IMR-90 (cell line): ENCODE data around the gene AHNAK2. TPM values are rescaled to one million over a fixed set of nuclear protein-coding genes. Genes with fewer than 3 reads are reported as not detected.

Experiments
- ATAC-seq: fragments of 200-7000 bp; cut with Tn5 transposase; 2 replicates; pipeline ENCODE4 v1.9.1; 2020; ENCODE audit warnings: low read depth, mild to moderate bottlenecking, moderate library complexity
- BruUV-seq: library from RNA; stranded (reverse); fragments of 400-500 nt; replicated peaks from 2 replicates; lab custom pipeline; 2021; lab: Mats Ljungman, UMichigan
- CTCF ChIA-PET: fragments of 300-600 bp; formaldehyde crosslinking; extraction: SDS; loops from one replicate; lab custom pipeline; 2021; ENCODE audit warnings: antibody characterized with exemption; lab: Yijun Ruan, JAX
- POLR2A ChIA-PET: fragments of 300-600 bp; sonication (Branson Sonifier 250); formaldehyde crosslinking; loops from one replicate; lab custom pipeline; 2022; ENCODE audit warnings: antibody characterized with exemption; ENCODE audit not compliant: unreplicated experiment; lab: Charles Lee
- DNase-seq: peaks from one replicate; pipeline ENCODE4 v3.0.0; 2013
- H2AFZ ChIP-seq: replicated peaks from 2 replicates; pipeline ENCODE3; 2013; ENCODE audit warnings: low read length, mild to moderate bottlenecking; ENCODE audit not compliant: poor library complexity
- H2AK5ac ChIP-seq: 2 replicates; pipeline ENCODE4 v1.6.1; 2013; ENCODE audit warnings: low read depth, low read length, inconsistent platforms
- H2AK9ac ChIP-seq: replicated peaks from 2 replicates; pipeline ENCODE3; 2013; ENCODE audit warnings: mild to moderate bottlenecking, low read depth, low read length, moderate library complexity; ENCODE audit not compliant: poor library complexity
- H2BK120ac ChIP-seq: 2 replicates; pipeline ENCODE4 v1.6.1; 2013; ENCODE audit warnings: low read depth, low read length, inconsistent platforms
- H2BK15ac ChIP-seq: 3 replicates; pipeline ENCODE4 v1.6.1; 2013; ENCODE audit warnings: low read depth, low read length, inconsistent platforms
- H2BK20ac ChIP-seq: 2 replicates; pipeline ENCODE4 v1.6.1; 2013; ENCODE audit warnings: low read depth, mild to moderate bottlenecking, inconsistent platforms, low read length, moderate library complexity
- H2BK5ac ChIP-seq: 2 replicates; pipeline ENCODE4 v1.6.1; 2013; ENCODE audit warnings: mild to moderate bottlenecking, low read depth, low read length, inconsistent platforms; ENCODE audit not compliant: poor library complexity, severe bottlenecking
- H3K14ac ChIP-seq: replicated peaks from 2 replicates; pipeline ENCODE4 v1.6.1; 2013; ENCODE audit warnings: low read depth, low read length, inconsistent platforms
- H3K18ac ChIP-seq: 2 replicates; pipeline ENCODE4 v1.6.1; 2013; ENCODE audit warnings: low read depth, low read length, control low read depth
- H3K23ac ChIP-seq: 2 replicates; pipeline ENCODE4 v1.6.1; 2013; ENCODE audit warnings: low read depth, low read length, inconsistent platforms
- H3K27ac ChIP-seq: 2 replicates; pipeline ENCODE4 v1.5.1; 2013; ENCODE audit warnings: mild to moderate bottlenecking, control low read depth, low read length; ENCODE audit not compliant: insufficient read depth
- H3K27me3 ChIP-seq: 2 replicates; pipeline ENCODE4 v1.6.1; 2013; ENCODE audit warnings: low read length; ENCODE audit not compliant: control insufficient read depth, insufficient read depth
- H3K36me3 ChIP-seq: 2 replicates; pipeline ENCODE4 v1.6.1; 2013; ENCODE audit warnings: low read length, mixed read lengths; ENCODE audit not compliant: control insufficient read depth, insufficient read depth
- H3K4ac ChIP-seq: 2 replicates; pipeline ENCODE4 v1.6.1; 2013; ENCODE audit warnings: low read depth, low read length, inconsistent platforms
- H3K4me1 ChIP-seq: 2 replicates; pipeline ENCODE4 v1.6.1; 2013; ENCODE audit warnings: low read length, mixed read lengths; ENCODE audit not compliant: control insufficient read depth, insufficient read depth
- H3K4me2 ChIP-seq: 2 replicates; pipeline ENCODE4 v1.6.1; 2013; ENCODE audit warnings: low read depth, mild to moderate bottlenecking, control low read depth, low read length, moderate library complexity
- H3K4me3 ChIP-seq: 2 replicates; pipeline ENCODE4 v1.5.1; 2013; ENCODE audit warnings: low read depth, mild to moderate bottlenecking, control low read depth, low read length, moderate library complexity; ENCODE audit not compliant: insufficient read depth
- H3K56ac ChIP-seq: 2 replicates; pipeline ENCODE4 v1.6.1; 2013; ENCODE audit warnings: low read length, inconsistent platforms; ENCODE audit not compliant: insufficient read depth; ENCODE audit errors: extremely low read depth
- H3K79me1 ChIP-seq, 2 experiments: 2 replicates each; pipeline ENCODE4 v1.6.1; 2013; ENCODE audit warnings: low read length in 2 of 2, inconsistent platforms in 1 of 2, low read depth in 1 of 2
- H3K9ac ChIP-seq: 2 replicates; pipeline ENCODE4 v1.6.1; 2013; ENCODE audit warnings: low read depth, low read length, control low read depth
- H3K9me1 ChIP-seq: 2 replicates; pipeline ENCODE4 v1.6.1; 2013; ENCODE audit warnings: low read length, inconsistent platforms; ENCODE audit not compliant: insufficient read depth
- H3K9me3 ChIP-seq: 2 replicates; pipeline ENCODE4 v1.6.1; 2013; ENCODE audit warnings: low read length; ENCODE audit not compliant: control insufficient read depth, insufficient read depth
- H4K20me1 ChIP-seq: 2 replicates; pipeline ENCODE4 v1.6.1; 2013; ENCODE audit warnings: low read length, inconsistent platforms; ENCODE audit not compliant: insufficient read depth
- H4K5ac ChIP-seq: 2 replicates; pipeline ENCODE4 v1.6.1; 2013; ENCODE audit warnings: mild to moderate bottlenecking, low read depth, low read length, control low read depth
- H4K8ac ChIP-seq, 2 experiments: 2 replicates each; pipeline ENCODE4 v1.6.1; 2013; ENCODE audit warnings: low read depth in 2 of 2, low read length in 2 of 2, control low read depth in 1 of 2, inconsistent platforms in 1 of 2
- H4K91ac ChIP-seq: 2 replicates; pipeline ENCODE4 v1.6.1; 2013; ENCODE audit warnings: low read depth, low read length, inconsistent platforms; ENCODE audit not compliant: insufficient read depth
- BHLHE40 ChIP-seq: fragments of 150-350 bp; IDR thresholded peaks from 2 replicates; pipeline ENCODE4 v1.6.1; 2016; ENCODE audit warnings: mild to moderate bottlenecking, low read depth, low read length
- CEBPB ChIP-seq: IDR thresholded peaks from 2 replicates; pipeline ENCODE4 v1.6.1; 2012; ENCODE audit warnings: low read depth, low read length, improper control_type of control experiment
- CHD1 ChIP-seq: IDR thresholded peaks from 2 replicates; pipeline ENCODE4 v1.6.1; 2012; ENCODE audit warnings: low read depth, low read length, improper control_type of control experiment
- ELK1 ChIP-seq: fragments of 150-350 bp; IDR thresholded peaks from 2 replicates; pipeline ENCODE4 v1.6.1; 2016; ENCODE audit warnings: low read depth, mild to moderate bottlenecking, low read length, moderate library complexity, borderline replicate concordance
- FOS ChIP-seq: fragments of 150-350 bp; IDR thresholded peaks from 2 replicates; pipeline ENCODE4 v1.6.1; 2016; ENCODE audit warnings: low read depth, low read length
- MAFK ChIP-seq: IDR thresholded peaks from 2 replicates; pipeline ENCODE4 v1.6.1; 2012; ENCODE audit warnings: low read depth, low read length, improper control_type of control experiment
- MAZ ChIP-seq: IDR thresholded peaks from 2 replicates; pipeline ENCODE4 v1.6.1; 2012; ENCODE audit warnings: low read depth, mild to moderate bottlenecking, low read length, improper control_type of control experiment, moderate library complexity, borderline replicate concordance
- MXI1 ChIP-seq: IDR thresholded peaks from 2 replicates; pipeline ENCODE4 v1.6.1; 2012; ENCODE audit warnings: low read depth, mild to moderate bottlenecking, low read length, moderate library complexity, borderline replicate concordance
- NFE2L2 ChIP-seq: fragments of 150-350 bp; IDR thresholded peaks from 2 replicates; pipeline ENCODE4 v1.6.1; 2016; ENCODE audit warnings: low read depth, mild to moderate bottlenecking, low read length
- POLR2A ChIP-seq: IDR thresholded peaks from 2 replicates; pipeline ENCODE4 v1.6.1; 2012; ENCODE audit warnings: mild to moderate bottlenecking, low read depth, low read length
- RAD21 ChIP-seq: IDR thresholded peaks from 2 replicates; pipeline ENCODE4 v1.6.1; 2012; ENCODE audit warnings: low read length, improper control_type of control experiment
- RCOR1 ChIP-seq: IDR thresholded peaks from 2 replicates; pipeline ENCODE4 v1.6.1; 2012; ENCODE audit warnings: mild to moderate bottlenecking, low read length, improper control_type of control experiment; ENCODE audit not compliant: insufficient replicate concordance
- RFX5 ChIP-seq: IDR thresholded peaks from 2 replicates; pipeline ENCODE4 v1.8.0; 2012; ENCODE audit warnings: low read depth, mild to moderate bottlenecking, low read length, moderate library complexity
- SMC3 ChIP-seq: fragments of 150-350 bp; IDR thresholded peaks from 2 replicates; pipeline ENCODE4 v1.6.1; 2016; ENCODE audit warnings: low read depth, mild to moderate bottlenecking, antibody characterized with exemption, low read length, moderate library complexity
- USF2 ChIP-seq: fragments of 150-350 bp; IDR thresholded peaks from 2 replicates; pipeline ENCODE4 v1.6.1; 2017; ENCODE audit warnings: mild to moderate bottlenecking, antibody characterized with exemption, low read length, low read depth
- WGBS, 2 experiments: methylation state at CpG; one replicate each; pipeline versions ENCODE4 v1.1.5 to v1.1.7; 2013; ENCODE audit warnings: missing lambda C conversion rate in 2 of 2; ENCODE audit not compliant: insufficient read length in 1 of 2; ENCODE audit errors: extremely low coverage in 2 of 2; 5-methylcytosine and 5-hydroxymethylcytosine counted together
- dilution Hi-C: fragments of 300-500 bp; cut with HindIII; formaldehyde crosslinking; loops from one replicate; pipeline ENCODE4 v1.14.3; 2018; ENCODE audit warnings: low sequenced_read_pairs; ENCODE audit not compliant: unreplicated experiment
- in situ Hi-C: fragments of 300-500 bp; cut with MboI; formaldehyde crosslinking; loops from 3 replicates; pipeline ENCODE4 v1.14.3; 2019; ENCODE audit warnings: low sequenced_read_pairs, inconsistent platforms, mixed read lengths
- intact Hi-C: fragments of 100-400 bp; cut with micrococcal nuclease; formaldehyde crosslinking; loops from 2 replicates; pipeline ENCODE4 v1.10.0; 2022
- polyA plus RNA-seq, 3 experiments: library from polyadenylated mRNA; depleted of rRNA; stranded (reverse); fragments of >200 nt; gene quantifications; 2 replicates each; pipeline ENCODE4 v1.2.3, GENCODE V29; 2012; ENCODE audit warnings: low replicate concordance in 1 of 3
- total RNA-seq: library from RNA; depleted of rRNA; stranded (reverse); fragments of >200 nt; gene quantifications from 2 replicates; pipeline ENCODE4 v1.2.3, GENCODE V29; 2012
- TF ChIP-seq, protein P1 (sequence below): conservative IDR thresholded peaks from 2 replicates; pipeline ENCODE4 v1.5.1; 2012; ENCODE audit warnings: mild to moderate bottlenecking, low read depth, low read length, improper control_type of control experiment

The AHNAK2 gene
- total and polyA plus RNA-seq, 2 of the 4 experiments (the other 2 are of a cell fraction), result 2.6 to 7.9 TPM

- Histone ChIP-seq H2BK20ac (no peak overlapping the region), H3K79me1 (no peaks in the 10 kb centered on the region), H3K4me1 (no peaks in the 10 kb centered on the region), H2AFZ (no peak overlapping the region), H2BK120ac (no peak overlapping the region), H3K27ac (no peak overlapping the region), H2BK15ac (no peak overlapping the region), H3K27me3 (no peaks in the 10 kb centered on the region), H4K8ac (no peak overlapping the region), H3K4me3 (no peak overlapping the region), H3K9ac (no peak overlapping the region), H2AK5ac (no peak overlapping the region), H4K91ac (no peak overlapping the region), H3K9me1 (0 out of 2 replicates have a peak, but pooled peaks cover 2% of the 10 kb centered on the region), H3K4me2 (no peak overlapping the region), H3K23ac (no peak overlapping the region), H2AK9ac (no peak overlapping the region), H3K36me3 (peaks cover 10% of the 10 kb centered on the region; the same call in 1 of the 2 replicates), H2BK5ac (no peak overlapping the region), H3K56ac (no peak overlapping the region), H3K18ac (no peak overlapping the region), H3K4ac (no peak overlapping the region), H4K20me1 (no peaks in the 10 kb centered on the region), H3K9me3 (no peaks in the 10 kb centered on the region), H4K5ac (no peak overlapping the region), H3K14ac (no peak overlapping the region)
- CTCF ChIA-PET, result no interaction called here
- in situ Hi-C loops (no loop called here), intact Hi-C loops (no loop called here), dilution Hi-C loops (no loop called here)
- DNase-seq (no peak), ATAC-seq (no peak)
- no peak for TF ChIP-seq POLR2A
- no peak for TF ChIP-seq CEBPB
- no peak for TF ChIP-seq MAFK
- no peak for TF ChIP-seq ELK1
- no peak for TF ChIP-seq BHLHE40
- TF ChIP-seq, protein P1, sequence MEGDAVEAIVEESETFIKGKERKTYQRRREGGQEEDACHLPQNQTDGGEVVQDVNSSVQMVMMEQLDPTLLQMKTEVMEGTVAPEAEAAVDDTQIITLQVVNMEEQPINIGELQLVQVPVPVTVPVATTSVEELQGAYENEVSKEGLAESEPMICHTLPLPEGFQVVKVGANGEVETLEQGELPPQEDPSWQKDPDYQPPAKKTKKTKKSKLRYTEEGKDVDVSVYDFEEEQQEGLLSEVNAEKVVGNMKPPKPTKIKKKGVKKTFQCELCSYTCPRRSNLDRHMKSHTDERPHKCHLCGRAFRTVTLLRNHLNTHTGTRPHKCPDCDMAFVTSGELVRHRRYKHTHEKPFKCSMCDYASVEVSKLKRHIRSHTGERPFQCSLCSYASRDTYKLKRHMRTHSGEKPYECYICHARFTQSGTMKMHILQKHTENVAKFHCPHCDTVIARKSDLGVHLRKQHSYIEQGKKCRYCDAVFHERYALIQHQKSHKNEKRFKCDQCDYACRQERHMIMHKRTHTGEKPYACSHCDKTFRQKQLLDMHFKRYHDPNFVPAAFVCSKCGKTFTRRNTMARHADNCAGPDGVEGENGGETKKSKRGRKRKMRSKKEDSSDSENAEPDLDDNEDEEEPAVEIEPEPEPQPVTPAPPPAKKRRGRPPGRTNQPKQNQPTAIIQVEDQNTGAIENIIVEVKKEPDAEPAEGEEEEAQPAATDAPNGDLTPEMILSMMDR, result no peak
- TF ChIP-seq CHD1, result no peak
- no peak for TF ChIP-seq NFE2L2
- TF ChIP-seq USF2, result no peak
- no peak for TF ChIP-seq MXI1
- no peak for TF ChIP-seq RCOR1
- no peak for TF ChIP-seq FOS
- TF ChIP-seq RFX5, result no peak
- TF ChIP-seq MAZ, result no peak
- TF ChIP-seq RAD21, result no peak
- no peak for TF ChIP-seq SMC3
- BruUV-seq, result no TSS peak
- no CpG with 5 or more reads among the region's 12 CpGs for WGBS, 2 experiments
- POLR2A ChIA-PET, result no interaction called here
These were observed 15.1 kb upstream of the AHNAK2 start for GRCh38 chr14:104993306-104993705.
